AG09309 (cell line): ENCODE data around the gene CLIC4.
"Not testable (repeated sequence)": the region's sequence is repeated elsewhere in the genome, so short reads cannot be mapped to it uniquely, and the experiment has no call there.

ENCODE experiments used
- DNase-seq: peaks from one replicate; pipeline ENCODE4 v3.0.0-alpha.2; 2010; ENCODE audit warnings: low read depth
- H3K4me3 ChIP-seq: 2 replicates; pipeline ENCODE4 v1.5.1; 2011; ENCODE audit warnings: mild to moderate bottlenecking, low read depth, low read length, moderate library complexity; ENCODE audit not compliant: control insufficient read depth
- TF ChIP-seq, protein P1 (sequence below): IDR thresholded peaks from 2 replicates; pipeline ENCODE4 v1.5.1; 2011; ENCODE audit warnings: mild to moderate bottlenecking, low read depth, low read length, inconsistent platforms; ENCODE audit not compliant: insufficient read depth, control insufficient read depth; ENCODE audit errors: missing control alignments

Gene CLIC4

GRCh38 chr1:24744911-24745710, at the start of gene CLIC4:
Gene CLIC4, plus strand, starts transcription at chr1:24745447. Its CDS starts 107 bp downstream, at chr1:24745554.
- TF ChIP-seq, protein P1, sequence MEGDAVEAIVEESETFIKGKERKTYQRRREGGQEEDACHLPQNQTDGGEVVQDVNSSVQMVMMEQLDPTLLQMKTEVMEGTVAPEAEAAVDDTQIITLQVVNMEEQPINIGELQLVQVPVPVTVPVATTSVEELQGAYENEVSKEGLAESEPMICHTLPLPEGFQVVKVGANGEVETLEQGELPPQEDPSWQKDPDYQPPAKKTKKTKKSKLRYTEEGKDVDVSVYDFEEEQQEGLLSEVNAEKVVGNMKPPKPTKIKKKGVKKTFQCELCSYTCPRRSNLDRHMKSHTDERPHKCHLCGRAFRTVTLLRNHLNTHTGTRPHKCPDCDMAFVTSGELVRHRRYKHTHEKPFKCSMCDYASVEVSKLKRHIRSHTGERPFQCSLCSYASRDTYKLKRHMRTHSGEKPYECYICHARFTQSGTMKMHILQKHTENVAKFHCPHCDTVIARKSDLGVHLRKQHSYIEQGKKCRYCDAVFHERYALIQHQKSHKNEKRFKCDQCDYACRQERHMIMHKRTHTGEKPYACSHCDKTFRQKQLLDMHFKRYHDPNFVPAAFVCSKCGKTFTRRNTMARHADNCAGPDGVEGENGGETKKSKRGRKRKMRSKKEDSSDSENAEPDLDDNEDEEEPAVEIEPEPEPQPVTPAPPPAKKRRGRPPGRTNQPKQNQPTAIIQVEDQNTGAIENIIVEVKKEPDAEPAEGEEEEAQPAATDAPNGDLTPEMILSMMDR = peak; percentile 33
- peak; percentile 96 for DNase-seq
- H3K4me3 ChIP-seq = peak within 1 kb of the TSS; percentile 67

DNA sequence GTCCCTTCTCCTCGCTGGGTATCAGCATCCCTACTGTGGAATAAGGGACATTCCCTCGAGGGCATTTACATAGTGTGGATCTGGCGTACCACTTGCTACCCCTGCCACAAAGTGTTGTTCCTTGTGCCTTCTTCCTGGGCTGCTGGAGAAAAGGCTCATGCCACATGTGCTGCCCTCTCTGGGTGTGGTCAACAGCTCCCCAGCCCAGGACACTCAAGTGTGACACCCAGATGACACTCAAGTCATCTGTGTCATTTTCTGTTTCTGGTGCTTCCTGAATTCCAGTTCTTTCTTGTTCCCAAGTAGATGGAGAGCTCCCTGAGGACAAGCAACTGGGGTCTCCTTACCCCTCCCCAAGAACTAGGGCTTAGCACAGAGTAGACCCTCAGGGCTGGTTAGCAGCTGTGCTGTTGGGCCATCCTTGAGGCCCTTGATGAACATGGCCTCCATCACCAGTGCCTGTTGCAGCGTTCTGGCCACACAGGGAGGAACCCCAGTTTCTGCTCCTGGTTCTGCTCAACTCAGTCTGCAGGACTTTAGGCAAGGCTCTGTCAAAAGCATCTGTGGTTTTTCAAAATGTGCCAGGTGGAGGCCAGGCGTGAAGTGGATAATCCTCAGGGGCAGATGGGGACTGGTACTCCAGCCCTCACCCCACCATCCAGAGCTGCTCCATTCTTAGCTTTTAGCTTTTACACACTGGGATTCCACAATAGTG, 49.0 kb upstream of the CLIC4 start:
- TF ChIP-seq, protein P1 = no peak
- DNase-seq = no peak
- no peak overlapping the region for H3K4me3 ChIP-seq

DNA sequence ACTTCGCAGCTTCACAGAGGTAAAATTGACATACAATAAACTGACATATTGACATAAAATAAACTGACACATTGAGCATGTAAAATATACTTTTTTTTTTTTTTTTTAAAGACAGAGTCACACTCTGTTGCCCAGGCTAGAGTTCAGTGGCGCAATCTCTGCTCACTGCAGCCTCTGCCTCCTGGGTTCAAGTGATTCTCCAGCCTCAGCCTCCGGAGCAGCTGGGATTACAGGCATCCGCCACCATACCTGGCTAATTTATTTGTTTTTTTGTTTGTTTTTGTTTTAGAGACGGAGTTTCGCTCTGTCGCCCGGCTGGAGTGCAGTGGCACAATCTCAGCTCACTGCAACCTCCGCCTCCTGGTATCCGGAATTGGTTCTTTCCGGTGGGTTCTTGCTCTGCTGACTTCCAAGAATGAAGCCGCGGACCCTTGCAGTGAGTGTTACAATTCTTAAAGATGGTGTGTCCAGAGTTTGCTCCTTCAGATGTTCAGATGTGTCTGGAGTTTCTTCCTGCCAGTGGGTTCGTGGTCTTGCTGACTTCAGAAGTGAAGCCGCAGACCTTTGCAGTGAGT, 48.4 kb upstream of the CLIC4 start:
- H3K4me3 ChIP-seq = no peak overlapping the region
- no peak for DNase-seq
- TF ChIP-seq, protein P1 = no peak

DNA sequence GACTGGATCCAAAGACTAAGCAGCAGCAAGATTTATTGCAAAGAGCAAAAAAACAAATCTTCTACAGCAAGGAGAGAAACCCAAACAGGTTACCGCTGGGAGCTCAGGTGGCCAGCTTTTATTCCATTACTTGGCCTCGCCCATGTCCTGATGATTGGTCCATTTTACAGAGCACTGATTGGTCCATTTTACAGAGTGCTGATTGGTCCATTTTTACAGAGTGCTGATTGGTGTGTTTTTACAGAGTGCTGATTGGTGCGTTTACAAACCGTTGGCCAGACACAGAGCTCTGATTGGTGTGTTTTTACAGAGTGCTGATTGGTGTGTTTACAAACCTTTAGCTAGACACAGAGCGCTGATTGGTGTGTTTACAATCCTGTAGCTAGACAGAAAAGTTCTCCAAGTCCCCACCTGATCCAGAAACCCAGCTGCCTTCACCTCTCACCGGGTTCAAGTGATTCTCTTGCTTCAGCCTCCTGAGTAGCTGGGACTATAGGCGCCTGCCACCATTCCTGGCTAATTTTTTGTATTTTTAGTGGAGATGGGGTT, 47.7 kb upstream of the CLIC4 start:
- H3K4me3 ChIP-seq, DNase-seq: not testable (repeated sequence)

DNA sequence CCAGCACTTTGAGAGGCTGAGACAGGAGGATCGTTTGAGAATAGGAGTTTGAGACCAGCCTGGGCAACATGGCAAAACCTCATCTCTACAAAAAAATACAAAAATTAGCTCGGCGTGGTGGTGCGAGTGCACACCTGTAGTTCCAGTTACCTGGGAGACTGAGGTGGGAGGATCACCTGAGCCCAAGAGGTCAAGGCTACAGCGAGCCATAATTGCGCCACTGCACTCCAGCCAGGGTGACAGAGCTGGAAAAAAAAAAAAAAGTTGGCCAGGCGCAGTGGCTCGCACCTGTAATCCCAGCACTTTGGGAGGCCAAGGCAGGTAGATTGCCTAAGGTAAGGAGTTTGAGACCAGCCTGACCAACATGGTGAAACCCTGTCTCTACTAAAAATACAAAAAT, 46.9 kb upstream of the CLIC4 start:
- not testable (repeated sequence) for H3K4me3 ChIP-seq, DNase-seq

GRCh38 chr1:24699628-24700027, 45.6 kb upstream of the CLIC4 start:
- TF ChIP-seq, protein P1 = no peak
- H3K4me3 ChIP-seq = no peak overlapping the region
- no peak for DNase-seq

DNA sequence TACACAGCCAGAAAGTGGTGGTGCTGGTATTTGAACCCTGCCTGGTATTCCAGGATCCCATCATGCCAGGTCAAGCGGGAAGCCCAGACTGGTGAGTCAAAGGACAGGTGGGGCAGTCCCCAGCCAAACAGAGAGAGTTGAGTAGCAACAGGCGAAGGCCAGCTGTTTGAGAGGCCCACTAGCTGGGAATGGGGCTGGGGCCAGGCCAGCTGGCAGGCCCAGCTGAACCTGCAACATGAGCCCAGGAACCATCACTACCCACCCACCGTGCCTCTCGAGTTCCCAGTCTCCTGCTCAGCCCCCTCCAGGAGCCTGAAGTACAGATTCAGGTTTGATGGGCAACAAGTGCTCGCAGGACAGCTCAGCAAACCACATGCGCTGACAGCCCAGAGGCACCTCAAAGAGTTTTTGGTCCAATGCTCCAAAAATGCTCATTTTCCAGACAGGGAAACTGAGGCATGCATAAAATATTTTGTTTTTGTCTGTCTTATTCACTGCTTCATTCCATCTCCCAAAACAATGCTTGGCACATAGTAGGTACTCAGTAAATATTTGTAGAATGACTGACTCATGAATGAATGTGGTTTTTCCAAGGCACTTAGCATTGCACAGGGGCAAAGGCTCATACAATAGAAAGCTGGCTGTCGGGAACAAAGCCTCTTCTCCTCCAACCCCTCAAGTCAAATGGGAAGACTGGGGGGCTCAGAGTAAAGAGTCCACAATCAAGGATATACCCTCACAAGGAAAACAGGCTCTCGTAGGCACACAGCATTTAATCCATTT, 42.5 kb upstream of the CLIC4 start:
- TF ChIP-seq, protein P1 = no peak
- no peak overlapping the region for H3K4me3 ChIP-seq
- DNase-seq = no peak
